Stimulated activated CD4-positive, alpha-beta T cell treated with anti-CD3 and anti-CD28 coated beads, Interleukin-4, amount 100 ng/mL, for 4 hours (primary cell): ENCODE results near the gene ABHD16A.

Source experiments
- DNase-seq, 2 experiments: peaks; one replicate each; pipeline ENCODE4 v3.0.0-alpha.2; 2020

ABHD16A gene

GRCh38 chr6:31702819-31703716, at the start of gene ABHD16A:
Gene ABHD16A, minus strand, starts transcription at chr6:31703324. Its CDS starts 43 bp downstream, at chr6:31703281.
- peak; percentile 94 to 97 for DNase-seq

- DNase-seq: no peak
These were observed 49.7 kb upstream of the ABHD16A start for GRCh38 chr6:31752739-31753319.

- no peak for DNase-seq
These were observed 47.4 kb upstream of the ABHD16A start for GRCh38 chr6:31750411-31751022.

- DNase-seq: no peak
These were observed 46.3 kb upstream of the ABHD16A start for GRCh38 chr6:31749301-31750036.

GRCh38 chr6:31744422-31744821, 41.3 kb upstream of the ABHD16A start:
- no peak for DNase-seq

GRCh38 chr6:31742894-31743293, 39.8 kb upstream of the ABHD16A start:
- no peak for DNase-seq

GRCh38 chr6:31741815-31742214, 38.7 kb upstream of the ABHD16A start:
- DNase-seq: no peak

GRCh38 chr6:31740397-31741223, 37.5 kb upstream of the ABHD16A start:
- peak in 1 of 2 experiments; percentile 42 for DNase-seq

- peak; percentile 92 to 96 for DNase-seq
These were observed 36.7 kb upstream of the ABHD16A start, which contains the start of gene MSH5 for GRCh38 chr6:31739639-31740396. Gene MSH5, plus strand, starts transcription at chr6:31740005. Its CDS starts 462 bp downstream, at chr6:31740467.

- peak; percentile 30 to 71 for DNase-seq
These were observed 35.2 kb upstream of the ABHD16A start for GRCh38 chr6:31737991-31738979.

GRCh38 chr6:31737315-31737990, 34.3 kb upstream of the ABHD16A start:
- DNase-seq: no peak

- DNase-seq: no peak
These were observed 33.7 kb upstream of the ABHD16A start for GRCh38 chr6:31736768-31737314.

- peak; percentile 78 to 79 for DNase-seq
These were observed 33.1 kb upstream of the ABHD16A start, which contains the start of gene CLIC1 for GRCh38 chr6:31736021-31736767. Gene CLIC1, minus strand, starts transcription at chr6:31736530. Its CDS starts 230 bp downstream, at chr6:31736300.

GRCh38 chr6:31734821-31735406, 31.8 kb upstream of the ABHD16A start:
- peak; percentile 38 to 58 for DNase-seq

- no peak for DNase-seq
These were observed 31.2 kb upstream of the ABHD16A start for GRCh38 chr6:31734247-31734820.

- DNase-seq: no peak
These were observed 30.6 kb upstream of the ABHD16A start for GRCh38 chr6:31733734-31734133.

- DNase-seq: no peak
These were observed 28.9 kb upstream of the ABHD16A start for GRCh38 chr6:31732029-31732428.
